HEK293 (cell line): ENCODE data around the gene RHPN2.

Experiments
- CTCF ChIA-PET: fragments of 350-600 bp; formaldehyde crosslinking; extraction: SDS; loops from one replicate; lab custom pipeline; 2021; ENCODE audit warnings: antibody characterized with exemption; lab: Yijun Ruan, JAX
- POLR2A ChIA-PET: fragments of 300-600 bp; formaldehyde crosslinking; extraction: SDS; loops from one replicate; lab custom pipeline; 2020; ENCODE audit warnings: antibody characterized with exemption, inconsistent platforms; lab: Yijun Ruan, JAX
- H3K27ac ChIP-seq: fragments of 200-500 bp; sonication (Bioruptor generic); 2 replicates; pipeline ENCODE4 v1.5.1; 2014; ENCODE audit warnings: low read depth, low read length, control low read depth, inconsistent platforms; ENCODE audit errors: extremely low read depth
- H3K36me3 ChIP-seq, 2 experiments: fragments of 200-500 bp in 1 of 2; sonication (Bioruptor generic) in 1 of 2; 1 replicate in 1 of 2; 2 replicates in 1 of 2; pipeline ENCODE4 v1.5.1; 2014 to 2017; ENCODE audit warnings: inconsistent platforms in 2 of 2, low read length in 2 of 2; ENCODE audit not compliant: control insufficient read depth in 2 of 2, insufficient read depth in 1 of 2
- H3K4me1 ChIP-seq: fragments of 200-500 bp; sonication (Bioruptor generic); 2 replicates; pipeline ENCODE4 v1.5.1; 2014; ENCODE audit warnings: mild to moderate bottlenecking, low read length, inconsistent platforms; ENCODE audit not compliant: control insufficient read depth, insufficient read depth
- H3K4me3 ChIP-seq: 2 replicates; pipeline ENCODE4 v1.5.1; 2011; ENCODE audit warnings: low read depth, mild to moderate bottlenecking, control low read depth, low read length, moderate library complexity
- H3K9me3 ChIP-seq: fragments of 200-500 bp; sonication (Bioruptor generic); 2 replicates; pipeline ENCODE4 v1.5.1; 2014; ENCODE audit warnings: low read depth, low read length, inconsistent platforms; ENCODE audit not compliant: control insufficient read depth, insufficient read depth
- EGR2 ChIP-seq: fragments of 450-650 bp; formaldehyde crosslinking; IDR thresholded peaks from 2 replicates; pipeline ENCODE4 v1.5.1; 2016; ENCODE audit warnings: low read depth, missing biosample characterization, missing genetic modification characterization
- HOXC10 ChIP-seq: sonication (generic); formaldehyde crosslinking; IDR thresholded peaks from 2 replicates; pipeline ENCODE4 v1.8.1; 2023; ENCODE audit warnings: mild to moderate bottlenecking, missing genetic modification reagents
- KLF7 ChIP-seq: fragments of 450-650 bp; formaldehyde crosslinking; IDR thresholded peaks from 2 replicates; pipeline ENCODE4 v1.5.1; 2016; ENCODE audit warnings: missing biosample characterization, missing genetic modification characterization, borderline replicate concordance
- MEIS1 ChIP-seq: sonication (generic); formaldehyde crosslinking; IDR thresholded peaks from 2 replicates; pipeline ENCODE4 v1.8.1; 2022; ENCODE audit warnings: missing genetic modification reagents, mild to moderate bottlenecking, borderline replicate concordance
- RBAK ChIP-seq: fragments of 450-650 bp; formaldehyde crosslinking; IDR thresholded peaks from 2 replicates; pipeline ENCODE4 v1.5.1; 2016; ENCODE audit warnings: missing biosample characterization, missing genetic modification characterization
- SALL2 ChIP-seq: fragments of 450-650 bp; formaldehyde crosslinking; IDR thresholded peaks from 2 replicates; pipeline ENCODE4 v1.5.0; 2017; ENCODE audit warnings: missing biosample characterization, mild to moderate bottlenecking, missing genetic modification characterization, borderline replicate concordance
- SCRT2 ChIP-seq: fragments of 450-650 bp; formaldehyde crosslinking; IDR thresholded peaks from 2 replicates; pipeline ENCODE4 v1.5.1; 2016; ENCODE audit warnings: missing biosample characterization, missing genetic modification characterization
- TRIM28 ChIP-seq: IDR thresholded peaks from 2 replicates; pipeline ENCODE4 v1.6.1; 2011; ENCODE audit warnings: low read length, control low read depth, borderline replicate concordance
- WT1 ChIP-seq: fragments of 450-650 bp; formaldehyde crosslinking; IDR thresholded peaks from 2 replicates; pipeline ENCODE4 v1.5.1; 2016; ENCODE audit warnings: missing biosample characterization, missing genetic modification characterization
- ZBTB8A ChIP-seq: fragments of 450-650 bp; formaldehyde crosslinking; IDR thresholded peaks from 2 replicates; pipeline ENCODE4 v1.5.1; 2016; ENCODE audit warnings: missing biosample characterization, missing genetic modification characterization
- ZNF10 ChIP-seq: fragments of 450-650 bp; formaldehyde crosslinking; IDR thresholded peaks from 2 replicates; pipeline ENCODE4 v1.5.1; 2017; ENCODE audit warnings: missing biosample characterization, missing genetic modification characterization
- ZNF121 ChIP-seq: fragments of 450-650 bp; formaldehyde crosslinking; IDR thresholded peaks from 2 replicates; pipeline ENCODE4 v1.5.1; 2016; ENCODE audit warnings: missing biosample characterization, missing genetic modification characterization
- ZNF146 ChIP-seq: fragments of 450-650 bp; formaldehyde crosslinking; IDR thresholded peaks from 2 replicates; pipeline ENCODE4 v1.5.1; 2016; ENCODE audit warnings: missing biosample characterization, missing genetic modification characterization
- ZNF155 ChIP-seq: fragments of 450-650 bp; formaldehyde crosslinking; IDR thresholded peaks from 2 replicates; pipeline ENCODE4 v1.5.1; 2016; ENCODE audit warnings: missing biosample characterization, missing genetic modification characterization
- ZNF341 ChIP-seq: fragments of 450-650 bp; formaldehyde crosslinking; IDR thresholded peaks from 2 replicates; pipeline ENCODE4; 2016; ENCODE audit warnings: low read depth, missing biosample characterization, missing genetic modification characterization
- ZNF473 ChIP-seq: fragments of 450-650 bp; formaldehyde crosslinking; IDR thresholded peaks from 2 replicates; pipeline ENCODE4 v1.5.1; 2017; ENCODE audit warnings: missing biosample characterization, missing genetic modification characterization
- ZNF555 ChIP-seq: fragments of 450-650 bp; formaldehyde crosslinking; conservative IDR thresholded peaks from 2 replicates; pipeline ENCODE4 v1.5.1; 2017; ENCODE audit warnings: missing biosample characterization, mild to moderate bottlenecking, missing genetic modification characterization, inconsistent platforms
- ZNF585B ChIP-seq: fragments of 450-650 bp; formaldehyde crosslinking; IDR thresholded peaks from 2 replicates; pipeline ENCODE4 v1.5.1; 2016; ENCODE audit warnings: missing biosample characterization, missing genetic modification characterization
- ZNF76 ChIP-seq: fragments of 450-650 bp; formaldehyde crosslinking; IDR thresholded peaks from 2 replicates; pipeline ENCODE4; 2016; ENCODE audit warnings: low read depth, missing biosample characterization, missing genetic modification characterization, borderline replicate concordance
- ZNF776 ChIP-seq: fragments of 450-650 bp; formaldehyde crosslinking; IDR thresholded peaks from 2 replicates; pipeline ENCODE4 v1.5.0; 2017; ENCODE audit warnings: missing biosample characterization, missing genetic modification characterization, borderline replicate concordance
- TF ChIP-seq, protein P1 (sequence below): fragments of 450-650 bp; formaldehyde crosslinking; IDR thresholded peaks from 2 replicates; pipeline ENCODE4 v1.5.1; 2016; ENCODE audit warnings: missing biosample characterization, missing genetic modification characterization
- TF ChIP-seq, protein P2 (sequence below): fragments of 450-650 bp; formaldehyde crosslinking; IDR thresholded peaks from 2 replicates; pipeline ENCODE4 v1.5.1; 2016; ENCODE audit warnings: missing biosample characterization, missing genetic modification characterization
- TF ChIP-seq, protein P3 (sequence below): fragments of 450-650 bp; formaldehyde crosslinking; optimal IDR thresholded peaks from 2 replicates; pipeline ENCODE3; 2016; ENCODE audit warnings: missing biosample characterization, mild to moderate bottlenecking, missing genetic modification characterization

RHPN2 gene

GRCh38 chr19:32971012-32971595 lies 93.6 kb downstream of the RHPN2 start (continued):
- TF ChIP-seq, protein P1, sequence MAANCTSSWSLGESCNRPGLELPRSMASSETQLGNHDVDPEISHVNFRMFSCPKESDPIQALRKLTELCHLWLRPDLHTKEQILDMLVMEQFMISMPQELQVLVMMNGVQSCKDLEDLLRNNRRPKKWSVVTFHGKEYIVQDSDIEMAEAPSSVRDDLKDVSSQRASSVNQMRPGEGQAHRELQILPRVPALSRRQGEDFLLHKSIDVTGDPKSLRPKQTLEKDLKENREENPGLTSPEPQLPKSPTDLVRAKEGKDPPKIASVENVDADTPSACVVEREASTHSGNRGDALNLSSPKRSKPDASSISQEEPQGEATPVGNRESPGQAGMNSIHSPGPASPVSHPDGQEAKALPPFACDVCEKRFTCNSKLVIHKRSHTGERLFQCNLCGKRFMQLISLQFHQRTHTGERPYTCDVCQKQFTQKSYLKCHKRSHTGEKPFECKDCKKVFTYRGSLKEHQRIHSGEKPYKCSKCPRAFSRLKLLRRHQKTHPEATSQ (tag by site-specific recombination), result no peak
- TF ChIP-seq SCRT2 (tag by site-specific recombination), result peak; percentile 19; the same call in 1 of the 2 replicates
- TF ChIP-seq, protein P2, sequence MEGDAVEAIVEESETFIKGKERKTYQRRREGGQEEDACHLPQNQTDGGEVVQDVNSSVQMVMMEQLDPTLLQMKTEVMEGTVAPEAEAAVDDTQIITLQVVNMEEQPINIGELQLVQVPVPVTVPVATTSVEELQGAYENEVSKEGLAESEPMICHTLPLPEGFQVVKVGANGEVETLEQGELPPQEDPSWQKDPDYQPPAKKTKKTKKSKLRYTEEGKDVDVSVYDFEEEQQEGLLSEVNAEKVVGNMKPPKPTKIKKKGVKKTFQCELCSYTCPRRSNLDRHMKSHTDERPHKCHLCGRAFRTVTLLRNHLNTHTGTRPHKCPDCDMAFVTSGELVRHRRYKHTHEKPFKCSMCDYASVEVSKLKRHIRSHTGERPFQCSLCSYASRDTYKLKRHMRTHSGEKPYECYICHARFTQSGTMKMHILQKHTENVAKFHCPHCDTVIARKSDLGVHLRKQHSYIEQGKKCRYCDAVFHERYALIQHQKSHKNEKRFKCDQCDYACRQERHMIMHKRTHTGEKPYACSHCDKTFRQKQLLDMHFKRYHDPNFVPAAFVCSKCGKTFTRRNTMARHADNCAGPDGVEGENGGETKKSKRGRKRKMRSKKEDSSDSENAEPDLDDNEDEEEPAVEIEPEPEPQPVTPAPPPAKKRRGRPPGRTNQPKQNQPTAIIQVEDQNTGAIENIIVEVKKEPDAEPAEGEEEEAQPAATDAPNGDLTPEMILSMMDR (tag by site-specific recombination), result peak; percentile 19; the same call in 1 of the 2 replicates

DNA sequence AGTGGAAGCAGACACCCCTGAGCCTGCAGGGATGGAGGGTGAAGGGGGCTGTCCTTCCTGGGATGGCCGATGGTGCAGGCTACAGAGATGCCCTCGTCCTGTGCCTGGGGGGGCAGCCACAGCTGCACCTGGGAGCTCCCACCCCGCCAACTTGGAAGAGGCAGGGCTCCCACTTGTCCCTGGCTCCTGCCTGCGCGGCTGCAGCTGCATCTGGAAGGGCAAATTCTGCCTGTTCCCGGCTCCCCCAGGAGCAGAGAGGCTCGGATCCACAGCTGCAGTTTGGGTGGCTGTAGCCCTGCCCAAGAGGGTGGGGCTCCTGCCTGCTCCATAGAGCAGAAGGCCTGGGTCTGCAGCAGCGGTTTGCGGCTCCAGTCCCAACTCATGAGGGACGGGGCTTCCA lies 95.1 kb downstream of the RHPN2 start:
- no peak for TF ChIP-seq ZNF10 (tag by site-specific recombination)
- CTCF ChIA-PET, result interaction anchor here (13.3 kb wide), 1 partner anchor 154 kb away, joined by 335 read pairs; no protein-coding TSS in a partner anchor
- Histone ChIP-seq H3K9me3 (no peaks in the 10 kb centered on the region), H3K27ac (no peak overlapping the region), H3K36me3 (peaks cover 39 to 50% of the 10 kb centered on the region in 2 experiments), H3K4me1 (peaks cover 16% of the 10 kb centered on the region), H3K4me3 (no peak overlapping the region)
- POLR2A ChIA-PET, result no interaction called here

- peaks cover 56 to 74% of the 10 kb centered on the region in 2 experiments for H3K36me3 ChIP-seq
- H3K27ac ChIP-seq, result no peak overlapping the region
- H3K4me3 ChIP-seq, result no peak overlapping the region
- H3K9me3 ChIP-seq, result no peaks in the 10 kb centered on the region; the same call in 1 of the 2 replicates
- peaks cover 13% of the 10 kb centered on the region for H3K4me1 ChIP-seq
- ChIA-PET CTCF (interaction anchor here (0.6 to 1.0 kb wide), 5 partner anchors 9 to 337 kb away, joined by 3 to 4 read pairs (median 3); no protein-coding TSS in a partner anchor), POLR2A (interaction anchor here (0.7 to 1.0 kb wide), 2 partner anchors 66 to 292 kb away, joined by 3 read pairs; partner anchors contain the start of gene ANKRD27)
- TF ChIP-seq RBAK (tag by site-specific recombination), result no peak
- peak; percentile 98 for TF ChIP-seq ZNF121 (tag by site-specific recombination)
- no peak for TF ChIP-seq ZNF585B (tag by site-specific recombination)
- no peak for TF ChIP-seq ZNF155 (tag by site-specific recombination)
- TF ChIP-seq ZNF341 (tag by site-specific recombination), result peak; percentile 76; the same call in 1 of the 2 replicates
Observed at GRCh38 chr19:32966750-32967149, 97.9 kb downstream of the RHPN2 start.

- Histone ChIP-seq H3K4me1 (0 out of 2 replicates have a peak, but pooled peaks cover 3% of the 10 kb centered on the region), H3K36me3 (peaks cover 58 to 93% of the 10 kb centered on the region in 2 experiments), H3K4me3 (no peak overlapping the region), H3K27ac (no peak overlapping the region)
- POLR2A ChIA-PET, result interaction anchor here (0.6 kb wide), 1 partner anchor 9 kb away, joined by 11 read pairs; no protein-coding TSS in a partner anchor
- CTCF ChIA-PET, result interaction anchor here (1.0 kb wide), 1 partner anchor 345 kb away, joined by 4 read pairs; no protein-coding TSS in a partner anchor
- TF ChIP-seq MEIS1 (CRISPR knock-in tag) (no peak), ZNF776 (tag by site-specific recombination) (no peak), ZBTB8A (no peak), ZNF146 (tag by site-specific recombination) (no peak), HOXC10 (CRISPR knock-in tag) (no peak), TRIM28 (no peak), SALL2 (no peak), EGR2 (no peak), ZNF473 (tag by site-specific recombination) (no peak), ZNF76 (no peak), KLF7 (tag by site-specific recombination) (no peak), ZNF555 (no peak), WT1 (tag by site-specific recombination) (no peak)
- TF ChIP-seq, protein P1 (tag by site-specific recombination), result no peak
- TF ChIP-seq, protein P3, sequence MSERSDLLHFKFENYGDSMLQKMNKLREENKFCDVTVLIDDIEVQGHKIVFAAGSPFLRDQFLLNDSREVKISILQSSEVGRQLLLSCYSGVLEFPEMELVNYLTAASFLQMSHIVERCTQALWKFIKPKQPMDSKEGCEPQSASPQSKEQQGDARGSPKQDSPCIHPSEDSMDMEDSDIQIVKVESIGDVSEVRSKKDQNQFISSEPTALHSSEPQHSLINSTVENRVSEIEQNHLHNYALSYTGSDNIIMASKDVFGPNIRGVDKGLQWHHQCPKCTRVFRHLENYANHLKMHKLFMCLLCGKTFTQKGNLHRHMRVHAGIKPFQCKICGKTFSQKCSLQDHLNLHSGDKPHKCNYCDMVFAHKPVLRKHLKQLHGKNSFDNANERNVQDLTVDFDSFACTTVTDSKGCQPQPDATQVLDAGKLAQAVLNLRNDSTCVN (tag by site-specific recombination), result no peak
- TF ChIP-seq, all 188 proteins: peak for 0
- H3K9me3 ChIP-seq, result no peaks in the 10 kb centered on the region
Observed at GRCh38 chr19:32945260-32945659, 119.4 kb downstream of the RHPN2 start.
